GM19468 (cell line): ENCODE measurements around the gene SIL1.

ENCODE experiments used
- ATAC-seq: cut with Tn5 transposase; IDR thresholded peaks from one replicate; pipeline ENCODE4 v1.9.1; 2021; ENCODE audit warnings: mild to moderate bottlenecking, moderate library complexity, moderate number of reproducible peaks; ENCODE audit not compliant: unreplicated experiment; ENCODE audit errors: extremely low read depth

The SIL1 gene

GRCh38 chr5:138909734-138910133 is 288.4 kb downstream of the SIL1 start:
- no peak for ATAC-seq

- ATAC-seq = no peak
Measured at GRCh38 chr5:138905541-138905940, 292.6 kb downstream of the SIL1 start.

GRCh38 chr5:138903130-138903775 is 294.9 kb downstream of the SIL1 start:
- ATAC-seq = no peak

- no peak for ATAC-seq
Measured at GRCh38 chr5:138901716-138902115, 296.5 kb downstream of the SIL1 start.

GRCh38 chr5:138900281-138900965 is 297.7 kb downstream of the SIL1 start:
- no peak for ATAC-seq

GRCh38 chr5:138898742-138899141 is 299.4 kb downstream of the SIL1 start:
- ATAC-seq = no peak

GRCh38 chr5:138898299-138898698 is 299.9 kb downstream of the SIL1 start:
- no peak for ATAC-seq
